Measurements from ENCODE around the gene CHCHD10. TPM values are rescaled to one million over a fixed set of nuclear protein-coding genes. Genes with fewer than 3 reads are reported as not detected.

Gene CHCHD10
- 5.3 TPM for total RNA-seq

DNA sequence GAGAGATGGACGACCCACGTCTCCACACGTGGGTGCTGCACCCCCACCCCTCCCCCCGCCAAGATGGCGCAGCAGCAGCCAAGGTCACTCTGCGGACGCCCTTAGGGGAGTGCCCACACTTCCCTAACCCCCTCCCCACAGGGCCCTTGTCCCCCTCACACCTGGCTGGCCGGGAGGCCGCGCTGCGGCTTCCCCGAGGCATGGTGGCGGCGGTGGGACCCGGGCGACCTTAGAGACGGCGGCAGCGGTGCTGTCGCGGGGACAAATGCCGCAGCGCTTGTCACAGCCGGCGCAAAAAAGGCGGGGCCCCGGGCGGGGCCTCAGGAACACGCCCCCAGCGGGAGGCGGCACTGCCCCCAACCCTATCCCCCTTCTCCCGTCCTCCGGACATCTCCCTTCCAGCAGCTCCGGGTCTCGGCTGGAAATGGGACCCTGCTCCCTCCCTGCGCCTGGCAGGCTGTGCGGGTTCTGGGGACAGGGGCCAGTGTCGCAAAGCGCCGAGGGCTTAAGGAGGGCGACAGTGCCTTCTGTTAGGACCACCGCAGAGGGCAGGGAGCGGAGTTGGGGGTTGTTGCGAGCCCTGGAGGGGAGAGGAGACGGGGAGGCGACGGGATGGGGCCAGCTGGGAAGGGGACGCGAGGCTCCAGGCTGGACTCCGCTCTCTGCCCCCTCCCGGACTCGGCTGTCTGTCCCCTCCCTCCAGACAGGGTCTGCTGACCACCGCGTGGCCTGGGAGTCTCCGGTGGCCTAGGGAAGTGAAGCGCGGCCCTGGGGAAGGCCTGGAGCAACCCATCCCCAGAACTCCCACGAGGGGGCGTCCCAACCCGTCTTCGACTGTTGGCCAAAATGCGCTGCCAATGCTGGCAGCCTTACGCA lies at the start of gene CHCHD10:
CHCHD10 (minus strand) TSS at position 300 of the 876 bp plus-strand sequence; CDS start at position 202, 98 bp downstream.
- DNase-seq (ENCODE audit: low spot score in 2 of 2) (peak; percentile 93), FAIRE-seq (no peak)

DNA sequence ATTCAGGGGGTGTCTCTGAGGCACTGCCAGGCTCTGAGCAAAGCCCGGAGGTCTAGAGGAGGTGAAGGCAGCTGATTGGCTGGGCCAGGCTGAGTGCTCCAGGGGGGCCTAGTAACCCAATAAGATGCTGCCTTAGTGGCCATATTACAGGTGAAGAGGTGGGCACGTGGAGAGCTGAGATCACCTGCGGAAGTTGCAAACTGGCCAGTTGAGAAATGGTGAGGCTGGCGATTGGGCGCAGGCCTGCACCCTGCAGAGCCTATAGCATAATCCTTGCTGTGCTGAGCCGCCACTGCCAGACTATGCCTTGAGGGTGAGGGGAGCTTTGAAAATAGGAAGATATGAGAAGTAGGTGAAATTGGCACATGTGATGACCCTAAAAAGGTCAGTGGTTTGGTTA lies 49.4 kb upstream of the CHCHD10 start:
- FAIRE-seq = no peak
- DNase-seq (ENCODE audit: low spot score in 2 of 2) = no peak

DNA sequence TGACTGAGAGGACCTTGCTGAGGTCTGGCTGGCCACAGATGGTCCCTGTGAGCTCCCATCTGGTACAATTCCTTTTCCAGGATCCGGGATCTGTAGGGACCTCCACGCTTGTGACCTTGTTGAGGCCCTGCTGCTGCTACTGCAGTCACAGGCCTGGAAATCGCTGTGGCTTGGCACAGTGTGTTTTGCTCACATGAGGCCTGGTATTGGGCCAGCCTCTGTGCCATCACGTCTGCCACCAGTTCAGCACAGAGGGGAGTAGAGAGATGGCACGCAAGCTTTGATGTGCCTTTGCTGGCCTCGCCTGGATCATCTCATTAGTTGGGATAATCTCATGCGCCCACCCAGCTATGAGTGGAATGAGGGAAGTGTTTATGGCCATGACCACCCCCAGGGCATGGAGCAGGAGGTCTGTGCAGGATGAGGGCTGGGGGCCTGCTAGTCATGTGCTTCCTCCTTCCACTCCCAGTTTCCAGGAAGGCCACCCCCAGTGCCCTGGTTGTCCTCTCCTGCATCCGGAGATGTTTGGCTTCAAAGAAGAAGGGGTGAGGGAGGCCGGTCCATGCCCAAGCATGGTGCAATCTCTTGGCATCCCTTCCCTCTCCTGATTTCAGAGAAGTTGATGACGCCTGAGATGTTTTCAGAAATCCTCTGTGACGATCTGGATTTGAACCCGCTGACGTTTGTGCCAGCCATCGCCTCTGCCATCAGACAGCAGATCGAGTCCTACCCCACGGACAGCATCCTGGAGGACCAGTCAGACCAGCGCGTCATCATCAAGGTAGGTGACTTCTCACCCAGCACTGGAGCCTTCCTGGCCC lies 48.6 kb upstream of the CHCHD10 start:
- FAIRE-seq = no peak
- DNase-seq (ENCODE audit: low spot score in 2 of 2) = no peak

DNA sequence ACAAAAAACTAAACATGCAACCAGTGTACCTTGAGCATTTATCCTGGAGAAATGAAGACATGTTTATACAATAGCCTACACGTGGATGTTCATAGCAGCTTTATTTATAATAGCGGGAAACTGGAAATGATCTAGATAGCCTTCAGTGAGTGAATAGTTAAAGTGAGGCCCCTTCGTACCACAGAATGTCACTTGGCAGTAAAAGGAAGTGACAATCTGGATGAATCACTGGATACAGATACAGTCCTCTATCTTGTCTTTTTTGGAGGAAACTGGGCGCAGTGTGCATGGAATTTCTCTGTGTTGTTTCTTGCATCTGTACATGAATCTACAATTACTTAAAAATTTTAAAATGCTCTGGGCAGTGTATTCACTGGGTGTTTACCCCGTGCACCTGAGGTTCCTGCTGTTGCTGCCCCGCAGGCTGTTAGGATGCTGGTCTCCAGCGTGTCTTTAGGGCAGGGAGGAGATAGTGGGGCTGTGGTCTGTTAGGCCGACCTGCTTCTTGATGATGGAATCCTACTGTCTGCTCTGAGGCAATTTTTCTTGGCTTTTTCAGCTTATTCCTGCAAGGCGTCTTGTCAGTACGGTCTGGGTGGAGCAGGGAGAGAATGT lies 47.9 kb upstream of the CHCHD10 start:
- DNase-seq (ENCODE audit: low spot score in 2 of 2) = no peak
- FAIRE-seq = no peak

DNA sequence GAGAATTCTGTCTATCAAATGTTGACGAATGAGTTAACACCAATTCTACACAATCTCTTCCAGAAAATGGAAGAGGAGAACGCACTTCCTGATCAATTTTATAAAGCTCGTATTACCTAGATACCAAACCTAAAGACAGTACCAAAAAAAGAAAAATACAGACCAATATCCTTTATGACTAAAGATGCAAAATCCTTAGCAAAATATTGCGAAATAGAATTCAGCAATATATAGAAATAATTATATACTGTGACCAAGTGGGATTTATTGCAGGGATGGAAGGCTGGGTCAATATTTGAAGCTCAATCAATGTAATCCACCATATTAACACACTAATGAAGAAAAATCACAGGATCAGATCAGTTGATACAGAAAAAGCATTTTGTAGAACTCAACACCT lies 44.6 kb upstream of the CHCHD10 start:
- no peak for FAIRE-seq

DNA sequence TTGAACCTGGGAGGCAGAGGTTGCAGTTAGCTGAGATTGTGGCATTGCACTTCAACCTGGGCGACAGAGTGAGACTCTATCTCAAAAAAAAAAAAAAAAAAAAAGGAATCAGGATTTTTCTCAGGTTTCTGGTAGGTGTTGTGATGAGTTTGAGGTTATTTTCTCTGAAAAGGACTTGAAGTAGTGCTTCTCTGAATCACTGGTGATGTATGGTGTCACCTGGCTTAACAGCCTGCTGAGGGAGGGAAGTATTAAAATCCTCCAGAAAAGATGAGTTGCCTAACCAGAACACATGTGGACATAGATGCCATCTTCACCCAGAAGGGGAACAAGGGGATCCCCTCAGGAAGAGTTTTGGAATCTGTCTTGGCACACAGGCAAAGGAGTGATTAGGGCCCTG lies 39.1 kb upstream of the CHCHD10 start:
- DNase-seq (ENCODE audit: low spot score in 2 of 2) = no peak
- no peak for FAIRE-seq

More for the DNA sequence above, 44.6 kb upstream of the CHCHD10 start:
- DNase-seq (ENCODE audit: low spot score in 2 of 2) = no peak

DNA sequence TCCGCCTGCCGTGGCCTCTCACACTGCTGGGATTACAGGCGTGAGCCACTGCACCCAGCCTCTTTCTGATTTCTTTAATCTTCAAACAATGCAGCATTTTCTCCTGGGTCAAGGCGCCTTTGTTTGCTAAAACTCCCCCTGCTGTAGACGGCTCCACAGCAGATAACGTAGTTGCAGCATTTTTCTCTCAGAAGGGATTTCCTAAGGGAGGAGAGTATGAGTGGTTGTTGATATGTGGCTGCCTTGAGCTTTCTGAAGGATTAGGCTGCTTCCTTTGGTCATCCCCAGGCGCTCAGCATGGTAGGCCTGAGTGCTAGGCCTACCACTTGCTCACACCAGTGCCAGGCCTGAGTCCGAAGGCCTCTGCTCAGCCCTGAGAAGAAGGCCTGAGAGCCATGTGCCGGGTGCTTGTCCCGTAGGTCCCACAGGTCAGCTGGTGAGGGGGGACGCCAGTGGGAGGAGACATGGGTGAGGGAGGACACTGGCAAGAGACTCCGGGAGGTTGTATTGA lies 37.1 kb upstream of the CHCHD10 start:
- FAIRE-seq (no peak), DNase-seq (ENCODE audit: low spot score in 2 of 2) (no peak)

DNA sequence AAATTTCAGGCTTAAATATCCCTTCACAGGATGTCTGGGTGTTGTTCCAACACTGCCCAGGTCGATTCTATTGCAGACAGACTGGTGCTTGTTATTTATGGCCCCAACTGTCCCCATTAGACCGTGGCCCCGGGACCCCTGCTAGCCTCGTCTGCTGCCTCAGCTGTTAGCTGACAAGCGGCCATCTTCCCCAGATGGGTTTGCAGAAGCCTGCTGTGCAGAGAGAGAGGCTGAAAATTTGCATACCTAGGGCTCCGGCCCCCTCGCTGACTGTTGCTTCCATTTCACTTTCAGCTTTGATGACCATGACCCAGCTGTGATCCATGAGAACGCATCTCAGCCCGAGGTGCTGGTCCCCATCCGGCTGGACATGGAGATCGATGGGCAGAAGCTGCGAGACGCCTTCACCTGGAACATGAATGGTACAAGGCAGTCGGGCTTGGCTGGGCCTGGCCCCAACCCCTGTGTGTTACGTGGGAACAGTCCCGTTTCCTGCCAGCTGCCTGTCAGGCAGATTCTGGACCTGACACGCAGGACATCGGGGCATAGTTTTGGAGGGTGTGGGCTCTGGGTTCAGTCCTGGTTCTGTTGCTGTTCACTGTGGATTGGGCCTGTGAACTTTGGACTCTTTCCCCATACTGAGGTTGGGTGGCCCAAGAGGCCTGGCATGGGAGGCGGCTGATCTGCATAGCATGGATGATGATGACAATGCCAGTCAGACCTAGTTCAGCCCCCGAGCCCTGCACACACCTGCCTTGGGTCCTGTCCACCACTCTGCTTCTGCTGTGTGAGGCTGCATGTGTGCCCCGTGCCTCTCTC lies 35.4 kb upstream of the CHCHD10 start:
- FAIRE-seq = no peak
- DNase-seq (ENCODE audit: low spot score in 2 of 2) = no peak

DNA sequence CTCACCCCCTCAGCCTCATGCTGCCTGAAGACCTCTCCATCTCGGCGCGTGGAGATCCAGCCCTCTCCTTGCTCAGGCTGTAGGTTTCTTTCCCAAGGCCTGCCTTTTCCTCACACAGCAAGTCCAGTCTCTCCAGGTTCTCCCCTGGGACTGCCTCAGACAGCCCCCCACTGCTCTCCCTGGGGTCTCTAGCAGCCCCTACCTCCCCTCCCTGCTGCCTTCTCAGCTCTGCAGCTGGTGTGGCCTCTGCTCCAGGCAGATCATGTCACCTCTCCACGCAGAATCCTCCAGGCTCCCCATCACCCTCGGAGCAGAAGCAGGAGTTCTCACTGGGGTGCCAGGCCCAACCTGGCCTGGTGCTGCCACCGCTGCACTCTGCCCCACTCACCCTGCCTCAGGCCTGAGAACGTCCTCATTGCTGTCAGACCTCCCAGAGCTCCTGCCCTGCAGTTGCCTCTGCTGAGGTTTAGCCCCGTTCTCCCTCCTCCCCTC lies 34.2 kb upstream of the CHCHD10 start:
- DNase-seq (ENCODE audit: low spot score in 2 of 2) (no peak), FAIRE-seq (no peak)

DNA sequence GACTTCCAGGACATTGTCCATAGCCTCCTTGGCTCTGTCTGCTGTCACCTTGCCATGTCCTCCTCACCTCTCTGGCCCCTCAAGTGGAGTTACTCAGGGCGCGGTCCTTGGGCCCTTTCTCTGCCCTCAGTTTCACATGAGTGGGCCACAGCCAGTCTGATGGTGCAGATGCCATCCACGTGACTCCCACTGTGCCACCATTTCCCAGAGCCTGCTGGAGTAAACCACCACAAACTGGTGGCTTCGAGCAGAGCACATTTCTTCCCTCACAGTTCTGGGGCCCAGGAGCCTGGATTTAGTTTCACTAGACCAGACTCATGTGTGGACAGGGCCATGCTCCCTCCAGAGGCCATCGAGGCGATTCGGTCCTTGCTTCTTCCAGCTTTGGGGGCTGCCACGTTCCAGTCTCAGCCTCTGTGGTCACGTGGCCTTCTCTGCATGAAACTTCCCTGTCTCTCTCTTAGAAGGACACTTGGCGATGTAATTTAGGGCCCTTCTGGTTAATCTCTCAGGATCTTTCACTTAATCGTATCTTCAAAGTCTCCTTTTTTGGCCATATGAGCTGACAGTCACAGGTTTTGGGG lies 33.6 kb upstream of the CHCHD10 start:
- DNase-seq (ENCODE audit: low spot score in 2 of 2) (no peak), FAIRE-seq (no peak)

DNA sequence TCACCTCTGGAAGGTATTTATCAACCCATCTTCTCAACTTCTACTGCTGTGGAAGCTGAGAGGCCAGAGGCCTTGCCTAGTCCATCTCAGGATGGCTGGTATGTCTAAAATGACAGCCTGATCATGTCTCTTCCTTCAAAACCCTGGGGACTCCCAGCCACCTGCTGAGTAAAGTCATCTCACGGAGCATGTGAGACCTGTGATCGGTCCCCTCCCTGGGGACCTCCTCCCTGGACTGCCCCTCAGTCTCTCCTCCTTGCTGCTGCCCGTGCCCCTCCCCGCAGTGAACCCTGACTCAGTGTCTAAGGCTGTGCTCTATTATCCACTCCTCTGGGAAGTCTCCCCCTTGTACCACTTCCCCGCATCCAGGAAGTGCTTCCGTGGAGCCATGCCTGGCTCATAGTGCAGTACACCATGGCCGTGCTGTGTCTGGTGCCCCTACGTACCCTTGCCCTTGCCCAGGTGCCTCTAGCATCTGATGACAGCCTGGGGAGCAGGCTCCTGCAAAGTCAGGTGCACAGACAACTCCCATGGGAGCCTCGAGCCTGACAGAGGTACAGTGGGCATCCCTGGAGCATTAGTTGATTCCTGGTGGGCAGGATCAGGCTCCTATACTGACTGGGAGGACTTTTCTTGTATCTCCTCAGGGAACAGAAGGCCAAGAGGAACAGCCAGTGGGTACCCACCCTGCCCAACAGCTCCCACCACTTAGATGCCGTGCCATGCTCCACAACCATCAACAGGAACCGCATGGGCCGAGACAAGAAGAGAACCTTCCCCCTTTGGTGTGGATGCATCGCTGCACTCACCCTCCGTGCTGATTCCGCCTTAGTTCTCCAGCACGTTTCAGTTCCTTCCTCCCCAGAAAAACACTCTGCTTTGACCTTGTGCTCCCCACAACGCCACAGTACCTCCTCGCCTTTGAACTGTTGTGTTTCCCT lies 32.8 kb upstream of the CHCHD10 start:
- DNase-seq (ENCODE audit: low spot score in 2 of 2) = no peak
- FAIRE-seq = no peak

DNA sequence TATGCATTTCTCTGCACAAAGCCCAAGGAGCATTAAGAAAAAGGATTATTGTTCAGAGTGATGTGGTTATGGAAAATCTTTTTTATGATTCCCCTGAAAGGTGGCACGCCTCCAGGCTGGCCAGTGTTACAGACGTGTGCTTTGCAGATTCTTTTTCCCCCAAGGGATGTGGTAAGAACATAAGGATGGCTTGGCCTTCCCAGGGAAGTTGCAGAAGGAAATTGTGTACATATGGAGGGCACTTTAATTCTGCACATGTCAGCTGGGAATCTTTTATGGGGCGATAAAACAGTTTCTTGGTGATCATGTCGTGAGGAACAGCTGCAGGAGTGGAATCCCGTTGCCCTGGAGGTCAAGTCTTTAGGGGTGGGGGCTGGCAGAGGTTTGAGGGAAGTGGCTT lies 28.7 kb upstream of the CHCHD10 start:
- no peak for FAIRE-seq
- no peak for DNase-seq (ENCODE audit: low spot score in 2 of 2)

DNA sequence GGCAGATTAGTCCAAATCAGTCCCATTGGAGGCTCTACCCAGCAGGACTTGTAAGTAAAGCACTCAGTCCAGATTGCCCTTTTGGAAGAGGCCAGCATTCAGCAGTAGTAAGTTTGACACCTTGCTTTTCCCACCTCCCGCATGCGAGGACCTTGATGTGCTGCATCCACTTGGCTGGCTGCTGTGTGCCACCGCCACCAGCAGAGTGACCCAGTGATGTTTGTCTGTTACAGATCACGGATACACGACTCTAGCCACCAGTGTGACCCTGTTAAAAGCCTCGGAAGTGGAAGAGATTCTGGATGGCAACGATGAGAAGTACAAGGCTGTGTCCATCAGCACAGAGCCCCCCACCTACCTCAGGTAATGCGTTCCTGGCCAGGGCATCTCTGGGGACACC lies 25.6 kb upstream of the CHCHD10 start:
- FAIRE-seq (no peak), DNase-seq (ENCODE audit: low spot score in 2 of 2) (no peak)

DNA sequence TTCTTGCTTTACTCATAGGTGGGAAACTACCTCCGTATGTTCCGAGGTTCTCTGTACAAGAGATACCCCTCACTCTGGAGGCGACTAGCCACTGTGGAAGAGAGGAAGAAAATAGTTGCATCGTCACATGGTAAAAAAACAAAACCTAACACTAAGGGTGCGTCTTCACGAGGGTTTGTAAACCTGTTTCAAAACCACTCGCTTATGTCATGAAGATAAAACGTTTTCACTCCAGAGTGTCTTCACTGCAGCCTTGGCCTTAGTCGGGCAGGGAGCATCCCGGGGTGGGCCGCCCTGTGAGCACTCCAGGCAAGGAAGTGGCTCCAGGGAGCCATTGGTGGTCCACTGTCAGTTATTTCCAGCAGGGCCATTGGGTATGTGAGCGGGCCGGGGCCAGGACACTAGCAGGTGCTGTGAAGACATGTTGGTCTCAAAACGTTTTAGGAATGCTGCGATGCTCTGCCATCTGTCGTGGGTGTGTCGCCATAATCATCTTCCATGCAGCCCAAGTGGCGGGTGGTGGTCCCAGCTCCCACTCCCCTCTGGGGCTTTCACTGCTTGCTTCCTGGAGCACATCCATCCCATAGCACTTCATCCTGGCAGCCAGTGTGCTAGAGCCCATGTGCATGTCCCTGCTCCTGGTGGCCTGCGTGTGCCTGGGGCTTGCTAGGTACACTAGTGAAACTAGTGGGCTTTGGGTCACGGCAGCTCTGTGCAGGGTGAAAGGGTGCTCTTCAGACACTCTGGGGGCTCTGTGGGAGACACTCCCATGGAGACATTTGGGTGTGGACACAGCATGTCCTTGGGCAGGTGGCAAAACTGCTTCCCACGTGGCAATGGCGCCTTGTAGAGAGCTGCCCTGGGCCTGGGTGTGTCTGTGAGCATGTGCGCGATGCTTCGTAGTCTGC lies 24.2 kb upstream of the CHCHD10 start:
- DNase-seq (ENCODE audit: low spot score in 2 of 2) (no peak), FAIRE-seq (no peak)

DNA sequence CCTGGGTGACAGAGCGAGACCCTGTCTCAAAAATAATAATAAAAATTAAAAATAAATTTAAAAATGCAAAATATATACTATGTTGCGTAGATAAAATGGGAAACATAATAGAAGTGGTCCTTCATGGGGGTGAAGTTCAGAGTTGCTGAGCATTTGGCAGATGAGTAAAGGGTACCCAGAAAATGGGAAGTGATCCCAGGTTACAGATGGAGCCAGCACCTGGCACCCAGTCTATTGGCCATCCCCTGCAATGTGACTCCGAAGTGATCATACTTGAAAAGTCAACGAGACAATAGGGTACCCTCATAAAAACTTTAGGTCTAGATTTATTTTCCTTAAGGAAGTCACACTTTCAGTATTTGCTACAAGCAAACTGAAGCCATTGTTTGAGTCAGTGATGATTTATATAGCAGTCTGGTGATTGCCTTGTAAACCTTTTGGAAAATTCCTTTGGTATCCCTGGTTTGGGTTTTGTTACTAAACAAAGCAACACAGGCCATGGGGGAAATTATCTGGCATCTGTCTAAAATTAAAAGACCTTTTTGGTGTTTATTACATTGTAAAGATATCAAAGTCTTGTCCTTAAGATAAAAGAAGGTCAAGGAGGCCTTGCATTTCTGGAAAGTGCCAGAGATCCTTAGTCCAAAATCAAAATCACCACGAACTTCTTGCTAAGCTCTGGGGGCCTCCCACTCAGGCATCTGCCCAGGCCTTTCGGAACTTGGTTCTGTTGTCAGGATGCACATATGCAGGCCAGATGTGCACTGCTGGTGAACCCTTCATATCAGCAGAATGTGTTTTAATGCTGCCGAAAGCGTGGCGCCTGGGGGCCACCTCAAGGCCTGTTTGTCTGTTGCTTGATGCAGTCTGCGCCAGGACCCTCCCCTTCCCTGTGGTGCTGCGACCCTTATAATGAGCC lies 23.3 kb upstream of the CHCHD10 start:
- DNase-seq (ENCODE audit: low spot score in 2 of 2) = no peak
- FAIRE-seq = no peak

DNA sequence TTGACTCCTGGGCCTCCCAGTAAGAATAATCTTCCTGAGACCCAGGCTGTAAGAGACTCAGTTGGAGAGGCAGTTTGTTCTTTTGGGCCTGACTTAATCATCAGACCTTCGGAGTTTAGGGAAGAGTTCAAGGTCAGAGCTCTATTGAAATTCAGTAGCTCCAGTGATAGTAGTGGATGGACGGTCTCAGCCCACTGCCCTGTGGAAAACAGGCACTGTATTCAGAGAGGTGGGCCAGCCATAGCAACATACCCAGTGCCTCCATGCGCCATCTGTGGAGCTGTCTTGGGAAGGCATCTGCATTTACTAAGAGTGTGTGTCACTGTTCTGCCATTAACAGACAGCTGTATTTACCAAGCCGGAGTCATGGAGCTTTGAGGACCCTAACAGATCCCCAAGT lies 21.9 kb upstream of the CHCHD10 start:
- no peak for FAIRE-seq
- DNase-seq (ENCODE audit: low spot score in 2 of 2) = no peak
